Suppressor macrophage treated with lipopolysaccharide for 4 hours (primary cell): ENCODE measurements around the gene DNAJC19.

ENCODE experiments used
- DNase-seq: peaks from one replicate; pipeline ENCODE4 v3.0.0-alpha.2; 2020

The DNAJC19 gene

GRCh38 chr3:180959691-180960090, 29.8 kb downstream of the DNAJC19 start:
- DNase-seq: no peak

- DNase-seq: peak; percentile 11
Observed at GRCh38 chr3:180947761-180948390, 41.7 kb downstream of the DNAJC19 start.

DNA sequence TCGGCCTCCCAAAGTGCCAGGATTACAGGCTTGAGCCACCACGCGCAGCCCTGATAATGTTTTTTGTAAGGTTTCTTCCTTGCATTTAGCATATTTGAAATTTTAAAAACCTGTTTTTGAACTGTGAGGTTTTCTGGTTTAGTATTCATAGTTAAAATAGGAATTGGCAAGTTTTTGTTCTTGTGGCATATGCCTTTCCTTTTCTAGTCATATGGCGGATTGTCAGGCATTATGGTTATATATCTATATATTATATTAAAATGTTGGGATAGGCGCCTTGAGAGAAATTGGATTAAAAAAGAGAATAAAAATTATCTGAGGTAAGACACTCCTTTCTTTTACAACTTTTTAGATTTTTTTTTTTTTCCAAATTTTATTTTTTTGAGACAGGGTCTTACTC, 48.7 kb downstream of the DNAJC19 start:
- DNase-seq: no peak

DNA sequence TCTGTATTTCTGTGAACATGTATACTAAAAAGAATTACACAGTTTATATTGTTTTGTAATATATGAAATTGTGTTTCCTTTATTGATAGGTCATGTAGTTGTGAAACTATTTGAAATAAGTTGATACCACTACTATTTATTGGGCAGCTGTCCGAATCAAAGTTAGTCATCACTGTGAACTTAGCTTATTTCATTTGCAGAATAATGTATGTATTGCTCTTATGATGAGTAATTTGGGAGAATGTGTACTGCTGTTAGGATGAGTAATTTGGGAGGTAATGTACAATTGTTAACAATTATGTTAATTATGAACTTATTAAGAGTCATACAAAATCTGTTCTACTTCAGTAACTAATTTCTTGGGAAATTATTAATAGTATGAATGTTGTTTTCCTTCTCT, 54.9 kb downstream of the DNAJC19 start:
- no peak for DNase-seq
